Pancreas (tissue), 10 donors: Measurements from ENCODE around the gene GPC3. TPM values are rescaled to one million over a fixed set of nuclear protein-coding genes. Genes with fewer than 3 reads are reported as not detected.

Source experiments
- ATAC-seq, 4 donors: fragments of 200-7000 bp; cut with Tn5 transposase; one replicate each; pipeline versions ENCODE4 v1.8.0 to v1.9.1; 2020; ENCODE audit warnings: mild to moderate bottlenecking in 4 of 4, moderate library complexity in 4 of 4
- DNase-seq, 6 donors: peaks; one replicate each; pipeline ENCODE4 v3.0.0-alpha.2; 2020
- FAIRE-seq: peaks from 2 replicates; lab custom pipeline; 2012; peaks lifted over from hg19 to GRCh38; lab: Jason Lieb, UNC
- H3K27ac ChIP-seq, 4 donors: fragments of 200-600 bp; sonication (generic); 1 replicate in 3 of 4; 2 replicates in 1 of 4; pipeline versions ENCODE4 v1.5.0 to v1.8.0; 2020
- H3K27me3 ChIP-seq, 4 donors: fragments of 200-600 bp; one replicate each; pipeline ENCODE4 v1.8.0; 2021
- H3K36me3 ChIP-seq, 3 donors: fragments of 200-600 bp; sonication (generic) in 1 of 3; one replicate each; pipeline versions ENCODE4 v1.5.0 to v1.8.0; 2020 to 2021
- H3K4me1 ChIP-seq, 3 donors: fragments of 200-600 bp; one replicate each; pipeline ENCODE4 v1.8.0; 2021
- H3K4me3 ChIP-seq, 4 donors: fragments of 200-600 bp; sonication (generic) in 2 of 4; one replicate each; pipeline versions ENCODE4 v1.5.0 to v1.8.0; 2020 to 2021
- H3K9me3 ChIP-seq, 4 donors: fragments of 200-600 bp; one replicate each; pipeline ENCODE4 v1.8.0; 2021
- WGBS, 2 donors: extraction: QIAGEN DNeasy Blood & Tissue Kit; methylation state at CpG; one replicate each; pipeline ENCODE4 v1.1.7; 2013; 5-methylcytosine and 5-hydroxymethylcytosine counted together
- intact Hi-C, 3 donors: fragments of 100-400 bp; cut with DNase I; formaldehyde crosslinking; loops; one replicate each; pipeline versions ENCODE4 v1.11.1 to v1.14.2; 2022
- polyA plus RNA-seq, 2 donors: library from polyadenylated mRNA; stranded (reverse); fragments of 200-250 nt; gene quantifications; one replicate each; pipeline ENCODE4 v1.2.3, GENCODE V29; 2013
- total RNA-seq, 6 donors: library from RNA; stranded (reverse); fragmentation: NEBNext Ultra II Directional in 4 of 6; extraction: Animal tissue kit (Norgen Biotek cat#: 25700) in 4 of 6; gene quantifications; one replicate each; pipeline versions ENCODE4 v1.2.1 to v1.2.4, GENCODE V29; 2021 to 2023
- TF ChIP-seq, protein P1 (sequence below), 4 donors: fragments of 200-600 bp; sonication (generic) in 3 of 4; IDR thresholded peaks; one replicate each; pipeline versions ENCODE4 v1.5.0 to v1.8.0; 2021; ENCODE audit warnings: antibody characterized with exemption in 4 of 4
- donor health status: healthy with polysubstance abuse.
- donor health status: DM: no; HTN: no; CAD: no; lungs with moderate emphysema.
- donor health status: DM: no; HTN: no; CAD: no.
- donor health status: control.
- donor health status: control.
- donor health status: Bipolar disorder and iron deficiency.
- donor health status: DM: yes; HTN: yes; CAD: no.
- donor health status: DM: no; HTN: no; CAD: no.
- donor health status: DM: no; HTN: no; CAD: no.
- donor health status: DM: yes; HTN: yes; CAD: no.

Gene GPC3
- total and polyA plus RNA-seq, 8 donors, result 0.95 to 18.6 (median 2.7) TPM

DNA sequence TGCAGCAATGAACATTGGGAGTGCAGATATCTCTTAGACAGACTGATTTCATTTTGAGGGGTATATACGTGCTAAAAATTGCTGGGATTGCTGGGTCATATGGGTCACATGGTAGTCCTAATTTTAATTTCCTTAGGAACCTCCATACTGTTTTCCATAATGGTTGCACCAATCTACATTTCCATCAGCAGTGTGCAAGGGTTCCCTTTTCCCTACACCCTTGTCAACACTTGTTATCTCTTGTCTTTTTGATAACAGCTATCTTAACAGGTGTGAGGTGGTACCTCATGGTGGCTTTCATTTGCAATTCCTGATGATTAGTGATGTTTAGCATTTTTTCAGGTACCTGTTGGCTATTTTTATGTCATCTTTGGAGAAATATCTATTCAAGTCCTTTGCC, 57.0 kb downstream of the GPC3 start:
- ATAC-seq, result no peak
- TF ChIP-seq, protein P1, sequence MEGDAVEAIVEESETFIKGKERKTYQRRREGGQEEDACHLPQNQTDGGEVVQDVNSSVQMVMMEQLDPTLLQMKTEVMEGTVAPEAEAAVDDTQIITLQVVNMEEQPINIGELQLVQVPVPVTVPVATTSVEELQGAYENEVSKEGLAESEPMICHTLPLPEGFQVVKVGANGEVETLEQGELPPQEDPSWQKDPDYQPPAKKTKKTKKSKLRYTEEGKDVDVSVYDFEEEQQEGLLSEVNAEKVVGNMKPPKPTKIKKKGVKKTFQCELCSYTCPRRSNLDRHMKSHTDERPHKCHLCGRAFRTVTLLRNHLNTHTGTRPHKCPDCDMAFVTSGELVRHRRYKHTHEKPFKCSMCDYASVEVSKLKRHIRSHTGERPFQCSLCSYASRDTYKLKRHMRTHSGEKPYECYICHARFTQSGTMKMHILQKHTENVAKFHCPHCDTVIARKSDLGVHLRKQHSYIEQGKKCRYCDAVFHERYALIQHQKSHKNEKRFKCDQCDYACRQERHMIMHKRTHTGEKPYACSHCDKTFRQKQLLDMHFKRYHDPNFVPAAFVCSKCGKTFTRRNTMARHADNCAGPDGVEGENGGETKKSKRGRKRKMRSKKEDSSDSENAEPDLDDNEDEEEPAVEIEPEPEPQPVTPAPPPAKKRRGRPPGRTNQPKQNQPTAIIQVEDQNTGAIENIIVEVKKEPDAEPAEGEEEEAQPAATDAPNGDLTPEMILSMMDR (IDR thresholded peaks at IDR 0.05), result no peak
- WGBS, 2 donors, result 56 to 77% methylated on average over 1 of the region's 1 CpG
- Histone ChIP-seq H3K36me3 (no peaks in the 10 kb centered on the region), H3K9me3 (no peaks in the 10 kb centered on the region), H3K4me1 (no peaks in the 10 kb centered on the region), H3K27me3 (peaks cover 0 to 3% (median 0%) of the 10 kb centered on the region in 4 donors), H3K27ac (no peak overlapping the region), H3K4me3 (no peak overlapping the region)
- no peak for DNase-seq
- intact Hi-C loops, result no loop called here
- FAIRE-seq, result no peak

GRCh38 chrX:133926809-133927208, 58.6 kb downstream of the GPC3 start:
- whole genome bisulfite sequencing, 2 donors, result 48 to 50% methylated on average over 4 of the region's 4 CpGs
- FAIRE-seq (no peak), DNase-seq (no peak), ATAC-seq (no peak)
- H3K4me3 ChIP-seq, result no peak overlapping the region
- no peaks in the 10 kb centered on the region for H3K4me1 ChIP-seq
- intact Hi-C loops, result no loop called here
- no peaks in the 10 kb centered on the region for H3K9me3 ChIP-seq
- peaks cover 0 to 3% (median 0%) of the 10 kb centered on the region in 4 donors for H3K27me3 ChIP-seq
- no peaks in the 10 kb centered on the region for H3K36me3 ChIP-seq
- TF ChIP-seq, protein P1 (IDR thresholded peaks at IDR 0.05), result no peak
- H3K27ac ChIP-seq, result no peak overlapping the region

- H3K9me3 ChIP-seq, result no peaks in the 10 kb centered on the region
- no peaks in the 10 kb centered on the region for H3K36me3 ChIP-seq
- no peak for DNase-seq
- H3K4me3 ChIP-seq, result no peak overlapping the region
- FAIRE-seq, result no peak
- no peak overlapping the region for H3K27ac ChIP-seq
- H3K27me3 ChIP-seq, result peaks cover 0 to 3% (median 0%) of the 10 kb centered on the region in 4 donors
- H3K4me1 ChIP-seq, result no peaks in the 10 kb centered on the region
- no peak for ATAC-seq
- intact Hi-C loops, result no loop called here
- WGBS, 2 donors, result 79 to 92% methylated on average over 1 of the region's 1 CpG
- TF ChIP-seq, protein P1 (IDR thresholded peaks at IDR 0.05), result no peak
Observed at GRCh38 chrX:133926099-133926498, 59.3 kb downstream of the GPC3 start.

DNA sequence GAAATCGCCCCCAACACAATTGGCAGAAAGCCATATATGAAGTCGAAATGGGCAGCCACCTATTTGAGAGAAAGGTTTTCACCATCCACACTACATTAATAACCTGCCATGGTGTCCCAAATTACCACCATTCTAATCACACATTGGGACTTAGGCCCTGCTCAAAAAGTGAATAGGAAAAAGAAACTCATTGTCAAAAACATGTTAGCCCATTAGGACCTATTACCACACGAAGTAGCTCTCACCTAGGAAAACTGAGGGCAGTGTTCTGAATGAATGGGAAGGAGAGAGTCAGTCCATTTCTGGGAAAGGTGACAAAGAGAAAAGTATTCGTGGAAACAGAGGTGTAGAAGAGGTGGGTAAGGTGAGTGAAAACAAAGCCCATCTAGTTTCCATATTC, 60.8 kb downstream of the GPC3 start:
- intact Hi-C loops, result no loop called here
- Histone ChIP-seq H3K9me3 (no peaks in the 10 kb centered on the region), H3K27ac (no peak overlapping the region), H3K36me3 (no peaks in the 10 kb centered on the region), H3K27me3 (peaks cover 0 to 3% (median 0%) of the 10 kb centered on the region in 4 donors), H3K4me1 (no peaks in the 10 kb centered on the region), H3K4me3 (no peak overlapping the region)
- FAIRE-seq (no peak), ATAC-seq (no peak), DNase-seq (no peak)
- TF ChIP-seq, protein P1 (IDR thresholded peaks at IDR 0.05), result no peak
- 47 to 84% methylated on average over 4 of the region's 4 CpGs for WGBS, 2 donors

DNA sequence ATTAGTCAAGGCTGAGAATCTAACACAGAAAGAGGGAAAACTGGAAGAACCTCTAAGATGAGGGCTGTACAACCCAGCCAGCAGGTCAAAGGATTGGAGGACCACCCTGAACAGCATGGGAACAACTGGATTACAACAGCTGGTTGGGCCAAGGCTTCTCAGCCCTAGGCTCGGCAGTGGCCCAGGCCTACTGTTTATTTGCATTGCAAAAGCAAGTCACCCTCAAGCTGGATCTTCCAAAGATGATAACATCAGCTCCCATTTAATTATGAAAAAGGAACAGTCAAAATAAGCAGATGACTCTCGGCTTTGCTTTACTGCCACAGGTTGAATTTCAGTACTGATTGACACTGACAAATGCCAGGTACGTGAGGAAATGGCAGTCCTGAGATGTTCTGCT, 61.8 kb downstream of the GPC3 start:
- DNase-seq (no peak), ATAC-seq (no peak), FAIRE-seq (no peak)
- Histone ChIP-seq H3K4me1 (no peaks in the 10 kb centered on the region), H3K4me3 (no peak overlapping the region), H3K36me3 (no peaks in the 10 kb centered on the region), H3K27ac (no peak overlapping the region), H3K27me3 (peaks cover 0 to 7% (median 1%) of the 10 kb centered on the region in 4 donors), H3K9me3 (no peaks in the 10 kb centered on the region)
- TF ChIP-seq, protein P1 (IDR thresholded peaks at IDR 0.05), result no peak
- WGBS, 2 donors, result 69 to 78% methylated on average over 3 of the region's 3 CpGs
- intact Hi-C loops, result no loop called here
